NCI-H187 (cell line): ENCODE measurements around the gene HPRT1.
A peak's percentile ranks its signal among the peaks of the same experiment; 100 is the strongest.
"Not testable (repeated sequence)": the region's sequence is repeated elsewhere in the genome, so short reads cannot be mapped to it uniquely, and the experiment has no call there.

Experiments
- DNase-seq, 2 experiments: peaks; one replicate each; lab custom pipeline; 2025; lab: John Stamatoyannopoulos, UW

Gene HPRT1

DNA sequence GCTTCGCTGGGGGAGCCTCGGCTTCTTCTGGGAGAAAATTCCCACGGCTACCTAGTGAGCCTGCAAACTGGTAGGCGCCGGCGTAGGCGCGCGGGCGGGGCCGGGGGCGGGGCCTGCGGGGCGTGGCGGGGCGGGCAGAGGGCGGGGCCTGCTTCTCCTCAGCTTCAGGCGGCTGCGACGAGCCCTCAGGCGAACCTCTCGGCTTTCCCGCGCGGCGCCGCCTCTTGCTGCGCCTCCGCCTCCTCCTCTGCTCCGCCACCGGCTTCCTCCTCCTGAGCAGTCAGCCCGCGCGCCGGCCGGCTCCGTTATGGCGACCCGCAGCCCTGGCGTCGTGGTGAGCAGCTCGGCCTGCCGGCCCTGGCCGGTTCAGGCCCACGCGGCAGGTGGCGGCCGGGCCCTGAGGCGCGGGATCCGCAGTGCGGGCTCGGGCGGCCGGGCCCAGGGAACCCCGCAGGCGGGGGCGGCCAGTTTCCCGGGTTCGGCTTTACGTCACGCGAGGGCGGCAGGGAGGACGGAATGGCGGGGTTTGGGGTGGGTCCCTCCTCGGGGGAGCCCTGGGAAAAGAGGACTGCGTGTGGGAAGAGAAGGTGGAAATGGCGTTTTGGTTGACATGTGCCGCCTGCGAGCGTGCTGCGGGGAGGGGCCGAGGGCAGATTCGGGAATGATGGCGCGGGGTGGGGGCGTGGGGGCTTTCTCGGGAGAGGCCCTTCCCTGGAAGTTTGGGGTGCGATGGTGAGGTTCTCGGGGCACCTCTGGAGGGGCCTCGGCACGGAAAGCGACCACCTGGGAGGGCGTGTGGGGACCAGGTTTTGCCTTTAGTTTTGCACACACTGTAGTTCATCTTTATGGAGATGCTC, at the start of gene HPRT1:
Gene HPRT1 (plus strand): TSS at position 161 of the 857 bp plus-strand sequence. CDS start 147 bp downstream, at position 308.
- DNase-seq, result peak; percentile 45 to 79

DNA sequence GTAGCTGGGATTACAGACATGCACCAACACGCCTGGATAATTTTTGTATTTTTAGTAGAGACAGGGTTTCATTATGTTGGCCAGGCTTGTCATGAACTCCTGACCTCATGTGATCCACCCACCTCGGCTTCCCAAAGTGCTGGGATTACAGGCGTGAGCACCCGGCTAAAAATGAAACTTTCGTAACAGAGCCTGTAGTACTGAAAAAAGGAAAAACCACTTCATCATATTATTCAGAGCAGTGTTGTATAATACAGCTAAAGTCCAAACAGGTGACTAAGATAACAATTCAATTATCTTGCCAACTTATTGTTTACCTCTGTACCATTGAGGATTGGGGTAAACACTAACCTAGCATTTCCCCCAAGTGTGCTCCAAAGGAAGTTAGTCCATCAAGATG, 43.9 kb upstream of the HPRT1 start:
- DNase-seq, result no peak

GRCh38 chrX:134418317-134419113, 41.5 kb upstream of the HPRT1 start:
- no peak for DNase-seq

DNA sequence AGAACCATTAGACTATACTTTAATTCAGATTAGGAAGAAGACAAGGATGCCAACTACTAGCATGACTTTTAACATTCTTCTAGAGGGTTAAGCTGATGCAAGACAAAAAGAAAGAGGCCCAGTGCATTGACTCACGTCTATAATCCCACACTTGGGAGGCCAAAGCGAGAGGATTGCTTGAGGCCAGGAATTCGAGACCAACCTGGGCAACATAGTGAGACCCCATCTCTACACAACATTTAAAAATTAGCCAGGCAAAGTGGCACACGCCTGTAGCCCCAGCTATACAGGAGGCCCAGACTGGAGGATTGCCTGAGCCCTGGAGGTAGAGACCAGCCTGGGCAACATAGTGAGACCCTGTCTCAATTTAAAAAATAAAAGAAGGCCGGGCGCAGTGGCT, 40.2 kb upstream of the HPRT1 start:
- no peak for DNase-seq

GRCh38 chrX:134423606-134424005, 36.4 kb upstream of the HPRT1 start:
- no peak for DNase-seq

DNA sequence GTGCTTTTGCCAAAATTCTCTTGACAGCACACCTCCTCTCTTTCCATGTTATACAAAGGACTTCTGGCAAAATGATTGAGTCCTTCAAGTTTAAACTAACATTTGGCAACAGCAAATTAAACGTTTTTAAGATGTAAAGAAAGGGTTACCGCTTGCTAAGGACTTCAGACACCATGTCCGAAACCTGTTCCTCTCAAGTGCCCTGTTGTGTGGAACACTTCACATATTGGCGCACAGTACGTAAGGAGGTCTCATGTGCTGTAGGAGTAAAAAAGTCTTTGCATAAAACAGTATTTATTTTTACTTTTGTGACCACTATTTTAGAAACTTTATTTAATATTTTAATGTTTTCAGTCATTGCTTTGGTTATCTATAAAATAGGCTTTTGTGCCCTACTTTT, 33.7 kb upstream of the HPRT1 start:
- no peak for DNase-seq

GRCh38 chrX:134431894-134432293, 28.1 kb upstream of the HPRT1 start:
- DNase-seq, result no peak

GRCh38 chrX:134435894-134436293, 24.1 kb upstream of the HPRT1 start:
- DNase-seq, result no peak

DNA sequence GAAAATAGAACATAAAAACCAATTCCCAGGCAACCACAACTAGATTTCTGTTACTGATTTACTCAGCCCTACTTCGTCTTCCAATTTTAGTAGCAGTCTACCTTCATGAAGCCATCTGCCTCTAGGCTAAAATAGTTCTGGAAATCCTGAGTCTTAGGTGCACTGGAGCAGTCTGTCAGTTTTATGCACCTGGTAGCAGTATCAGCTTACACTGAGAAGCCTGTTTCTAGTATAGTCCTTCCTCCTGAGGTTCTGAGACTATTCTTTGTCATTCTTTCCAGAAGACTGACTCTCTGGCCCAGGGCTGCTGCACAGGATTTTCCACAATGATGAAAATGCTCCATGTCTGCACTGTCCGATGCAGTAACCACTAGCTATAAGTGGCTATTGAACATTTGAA, 16.9 kb upstream of the HPRT1 start:
- no peak for DNase-seq

GRCh38 chrX:134443461-134443860, 16.5 kb upstream of the HPRT1 start:
- no peak for DNase-seq

- no peak for DNase-seq
These were observed 15.3 kb upstream of the HPRT1 start for GRCh38 chrX:134444681-134445080.

DNA sequence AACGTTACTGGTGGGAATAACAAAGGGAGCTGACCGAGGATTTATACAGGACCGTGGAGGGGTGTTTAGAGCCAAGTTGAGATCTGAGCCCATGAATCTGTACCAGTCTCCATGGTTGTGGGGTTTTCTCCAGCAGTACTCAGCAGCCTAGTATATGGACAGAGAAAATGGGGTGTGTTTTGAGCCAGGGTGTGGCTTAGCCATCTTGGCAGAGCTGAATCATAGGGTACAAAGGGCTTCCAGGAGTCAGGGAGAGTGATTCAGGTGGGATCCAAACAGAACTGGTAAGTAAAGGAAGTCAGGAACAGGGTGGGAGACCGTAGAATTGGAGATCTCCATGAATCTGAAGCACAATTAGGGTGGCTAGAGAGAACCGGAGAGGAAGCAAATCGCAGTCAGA, 7.4 kb upstream of the HPRT1 start:
- no peak for DNase-seq

DNA sequence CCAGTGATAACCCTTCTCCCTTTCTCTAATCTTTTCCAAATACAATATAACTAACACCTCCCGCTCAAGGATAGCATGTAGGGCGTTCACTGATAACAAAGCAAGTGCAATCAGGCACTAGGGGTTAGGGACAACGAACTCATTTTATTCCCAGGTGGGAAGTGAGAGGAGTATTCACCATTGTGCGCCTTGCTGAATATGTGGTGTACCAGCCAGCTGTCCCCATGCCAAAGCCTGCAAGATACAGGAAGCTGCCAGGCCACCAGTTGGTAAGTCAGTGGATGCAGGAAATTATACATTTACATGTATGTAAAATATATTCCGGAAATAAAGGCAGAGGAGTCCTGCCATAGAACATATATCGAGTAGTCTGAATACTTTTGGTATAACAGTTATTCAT, 6.3 kb upstream of the HPRT1 start:
- no peak for DNase-seq

- no peak for DNase-seq
These were observed 5.5 kb upstream of the HPRT1 start for GRCh38 chrX:134454506-134454905.

DNA sequence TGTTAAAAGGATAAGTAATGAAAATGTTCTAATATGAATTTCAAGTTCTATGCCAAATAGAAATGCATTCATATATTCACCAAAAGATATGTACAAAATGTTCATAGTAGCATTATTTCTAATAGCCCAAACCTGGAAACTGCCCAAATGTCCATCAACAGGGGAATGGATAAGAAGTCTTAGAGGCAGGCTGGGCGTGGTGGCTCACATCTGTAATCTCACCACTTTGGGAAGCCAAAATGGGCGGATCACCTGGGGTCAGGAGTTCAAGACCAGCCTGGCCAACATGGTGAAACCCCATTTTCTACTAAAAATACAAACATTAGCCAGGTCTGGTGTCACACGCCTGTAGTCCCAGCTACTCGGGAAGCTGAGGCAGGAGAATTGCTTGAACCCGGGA, 2.3 kb upstream of the HPRT1 start:
- no peak for DNase-seq

DNA sequence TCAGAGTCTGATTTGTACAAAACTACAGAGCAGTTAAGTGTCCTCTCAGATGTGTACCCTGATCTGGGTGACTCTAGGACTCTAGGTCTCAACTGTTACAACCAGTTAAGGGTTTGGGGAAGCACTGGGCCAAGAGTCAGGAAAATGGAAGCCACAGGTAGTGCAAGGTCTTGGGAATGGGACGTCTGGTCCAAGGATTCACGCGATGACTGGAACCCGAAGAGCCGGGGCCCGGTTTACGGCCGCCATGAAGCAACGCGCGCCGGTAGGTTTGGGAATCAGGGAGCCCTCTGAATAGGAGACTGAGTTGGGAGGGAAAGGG, 321 bp upstream of the HPRT1 start:
- no peak for DNase-seq

- peak in 1 of 2 experiments; percentile 40 for DNase-seq
These were observed 876 bp downstream of the HPRT1 start for GRCh38 chrX:134460862-134461220.

GRCh38 chrX:134461437-134461836, 1.5 kb downstream of the HPRT1 start:
- DNase-seq, result no peak

GRCh38 chrX:134462927-134463326, 3.0 kb downstream of the HPRT1 start:
- DNase-seq, result no peak

DNA sequence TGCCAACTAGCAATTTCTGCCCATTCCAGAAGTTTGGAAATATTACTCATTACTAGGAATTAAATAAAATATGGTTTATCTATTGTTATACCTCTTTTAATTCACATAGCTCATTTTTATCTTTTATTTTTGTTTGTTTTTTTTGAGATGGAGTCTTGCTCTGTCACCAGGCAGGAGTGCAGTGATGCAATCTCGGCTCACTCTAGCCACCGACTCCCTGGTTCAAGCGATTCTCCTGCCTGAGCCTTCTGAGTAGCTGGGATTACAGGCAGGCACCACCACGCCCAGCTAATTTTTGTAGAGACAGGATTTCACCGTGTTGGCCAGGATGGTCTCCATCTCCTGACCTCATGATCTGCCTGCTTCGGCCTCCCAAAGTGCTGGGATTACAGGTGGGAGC, 4.5 kb downstream of the HPRT1 start:
- not testable (repeated sequence) for DNase-seq

GRCh38 chrX:134469486-134469885, 9.5 kb downstream of the HPRT1 start:
- no peak for DNase-seq

DNA sequence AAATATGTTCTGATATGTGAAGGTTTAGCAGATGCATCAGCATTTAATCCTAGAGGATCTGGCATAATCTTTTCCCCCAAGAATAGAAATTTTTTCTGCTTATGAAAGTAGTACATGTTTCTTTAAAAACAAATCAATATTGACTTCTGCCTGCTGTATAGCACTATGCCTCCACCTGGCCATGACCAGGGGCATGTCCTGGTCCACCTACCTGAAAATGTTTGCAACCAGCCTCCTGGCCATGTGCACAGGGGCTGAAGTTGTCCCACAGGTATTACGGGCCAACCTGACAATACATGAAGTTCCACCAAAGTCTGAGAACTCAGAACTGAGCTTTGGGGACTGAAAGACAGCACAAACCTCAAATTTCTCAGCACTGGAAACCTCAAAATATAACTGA, 10.0 kb downstream of the HPRT1 start:
- no peak for DNase-seq

DNA sequence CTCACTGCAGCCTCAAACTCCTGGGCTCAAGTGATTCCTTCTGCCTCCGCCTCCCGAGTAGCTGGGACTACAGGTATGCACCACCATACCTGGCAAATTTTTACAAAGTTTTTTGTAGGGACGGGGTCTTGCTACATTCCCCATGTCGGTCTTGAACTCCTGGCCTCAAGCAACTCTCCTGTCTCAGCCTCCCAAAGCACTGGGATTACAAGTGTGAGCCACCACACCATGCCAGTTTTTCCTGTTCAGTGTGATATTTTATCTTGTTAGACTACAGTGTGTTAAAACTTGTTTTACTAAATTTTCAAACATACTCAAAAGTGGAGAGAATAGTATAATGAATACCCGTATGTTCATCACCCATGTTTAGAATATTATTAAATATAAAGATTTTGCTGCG, 12.1 kb downstream of the HPRT1 start:
- DNase-seq, result no peak

DNA sequence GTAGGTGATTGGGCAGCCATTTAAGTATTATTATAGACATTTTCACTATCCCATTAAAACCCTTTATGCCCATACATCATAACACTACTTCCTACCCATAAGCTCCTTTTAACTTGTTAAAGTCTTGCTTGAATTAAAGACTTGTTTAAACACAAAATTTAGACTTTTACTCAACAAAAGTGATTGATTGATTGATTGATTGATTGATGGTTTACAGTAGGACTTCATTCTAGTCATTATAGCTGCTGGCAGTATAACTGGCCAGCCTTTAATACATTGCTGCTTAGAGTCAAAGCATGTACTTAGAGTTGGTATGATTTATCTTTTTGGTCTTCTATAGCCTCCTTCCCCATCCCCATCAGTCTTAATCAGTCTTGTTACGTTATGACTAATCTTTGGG, 16.3 kb downstream of the HPRT1 start:
- DNase-seq, result no peak
